ENCODE data around the gene TMEM200A. TPM values are rescaled to one million over a fixed set of nuclear protein-coding genes. Genes with fewer than 3 reads are reported as not detected.

TMEM200A gene
- total RNA-seq, 1 experiment from 2014 or later = 22.9 TPM

GRCh38 chr6:130459316-130459715, 93.5 kb downstream of the TMEM200A start:
- Histone ChIP-seq H3K9ac (ENCODE audit: low read length) (no peak overlapping the region), H3K4me1 (ENCODE audit: control insufficient read depth in 1 of 2, insufficient read depth in 2 of 2, low read length in 2 of 2) (no peaks in the 10 kb centered on the region), H3K4me3 (replicated peaks in 1 of 2; ENCODE audit: low read depth in 1 of 2, low read length in 2 of 2) (no peak overlapping the region), H3K79me2 (ENCODE audit: insufficient read depth, low read length) (no peaks in the 10 kb centered on the region), H3K36me3 (ENCODE audit: control insufficient read depth in 1 of 2, insufficient read depth in 2 of 2, low read length in 2 of 2) (no peaks in the 10 kb centered on the region), H3K27ac (ENCODE audit: low read depth, low read length) (no peak overlapping the region), H4K20me1 (ENCODE audit: insufficient read depth) (no peaks in the 10 kb centered on the region), H2AFZ (ENCODE audit: low read depth, low read length, poor library complexity, severe bottlenecking) (no peak overlapping the region), H3K27me3 (ENCODE audit: insufficient read depth, low read length) (no peaks in the 10 kb centered on the region), H3K4me2 (ENCODE audit: low read length) (no peak overlapping the region), H3K9me3 (ENCODE audit: control insufficient read depth in 1 of 2, insufficient read depth in 1 of 2, low read depth in 1 of 2, low read length in 2 of 2) (no peaks in the 10 kb centered on the region), H3K9me2 (ENCODE audit: insufficient read depth) (no peaks in the 10 kb centered on the region)
- no peak for DNase-seq (ENCODE audit: low read depth, low spot score)
- POLR2A ChIA-PET = no interaction called here
- TF ChIP-seq POLR2AphosphoS5 (IDR thresholded peaks at IDR 0.05; ENCODE audit: low read depth, low read length) (no peak), ATF3 (IDR thresholded peaks at IDR 0.05) (no peak)
- intact Hi-C loops (cut with micrococcal nuclease) = no loop called here
- CTCF ChIA-PET = no interaction called here
- ATAC-seq = no peak
- RAD21 ChIA-PET (ENCODE audit: low non-redundant PET in 1 of 2, low total read pairs in 2 of 2, uncharacterized antibody in 2 of 2, unreplicated experiment in 2 of 2) = no interaction called here
- BruUV-seq (replicated peaks) = no TSS peak

DNA sequence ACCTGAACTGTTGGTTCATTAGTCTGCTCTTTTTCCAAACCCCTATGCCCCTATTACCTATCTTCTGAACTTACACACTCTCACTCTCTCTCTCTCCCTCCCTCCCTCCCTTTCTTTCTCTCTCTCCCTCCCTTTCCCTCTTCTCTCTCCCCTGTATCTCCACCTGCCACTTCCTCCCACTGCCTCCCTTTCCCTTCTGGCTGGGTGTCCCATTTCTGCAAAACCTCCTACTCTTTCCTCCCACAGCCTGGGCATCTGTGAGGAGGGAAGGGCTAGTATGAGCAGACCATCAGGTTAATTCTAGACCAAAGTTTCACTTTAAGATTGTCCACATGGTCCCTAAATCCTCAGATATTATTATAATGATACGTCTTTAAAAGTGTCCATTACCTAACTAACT, 95.1 kb downstream of the TMEM200A start:
- intact Hi-C loops (cut with micrococcal nuclease) = no loop called here
- ChIA-PET RAD21 (ENCODE audit: low non-redundant PET in 1 of 2, low total read pairs in 2 of 2, uncharacterized antibody in 2 of 2, unreplicated experiment in 2 of 2) (no interaction called here), POLR2A (no interaction called here), CTCF (no interaction called here)
- no peaks in the 10 kb centered on the region for H3K9me3 ChIP-seq (ENCODE audit: control insufficient read depth in 1 of 2, insufficient read depth in 1 of 2, low read depth in 1 of 2, low read length in 2 of 2)
- no peak overlapping the region for H2AFZ ChIP-seq (ENCODE audit: low read depth, low read length, poor library complexity, severe bottlenecking)
- H3K36me3 ChIP-seq (ENCODE audit: control insufficient read depth in 1 of 2, insufficient read depth in 2 of 2, low read length in 2 of 2) = no peaks in the 10 kb centered on the region
- H3K27ac ChIP-seq (ENCODE audit: low read depth, low read length) = no peak overlapping the region
- H3K27me3 ChIP-seq (ENCODE audit: insufficient read depth, low read length) = no peaks in the 10 kb centered on the region
- no peak overlapping the region for H3K4me3 ChIP-seq (replicated peaks in 1 of 2; ENCODE audit: low read depth in 1 of 2, low read length in 2 of 2)
- ATAC-seq (no peak), DNase-seq (ENCODE audit: low read depth, low spot score) (no peak)
- H3K79me2 ChIP-seq (ENCODE audit: insufficient read depth, low read length) = no peaks in the 10 kb centered on the region
- no peaks in the 10 kb centered on the region for H4K20me1 ChIP-seq (ENCODE audit: insufficient read depth)
- H3K9me2 ChIP-seq (ENCODE audit: insufficient read depth) = no peaks in the 10 kb centered on the region
- H3K9ac ChIP-seq (ENCODE audit: low read length) = no peak overlapping the region
- no TSS peak for BruUV-seq (replicated peaks)
- no peak overlapping the region for H3K4me2 ChIP-seq (ENCODE audit: low read length)
- H3K4me1 ChIP-seq (ENCODE audit: control insufficient read depth in 1 of 2, insufficient read depth in 2 of 2, low read length in 2 of 2) = no peaks in the 10 kb centered on the region
- TF ChIP-seq CEBPB (IDR thresholded peaks at IDR 0.05; ENCODE audit: low read depth) (no peak), EGR1 (IDR thresholded peaks at IDR 0.05; ENCODE audit: low read depth) (no peak), REST (IDR thresholded peaks at IDR 0.05; ENCODE audit: low read depth) (no peak), YY1 (IDR thresholded peaks at IDR 0.05; ENCODE audit: extremely low read depth, insufficient replicate concordance, low read depth, low read length) (no peak), FOSL1 (IDR thresholded peaks at IDR 0.05; ENCODE audit: low read depth) (no peak), ATF3 (IDR thresholded peaks at IDR 0.05) (no peak), ELF1 (IDR thresholded peaks at IDR 0.05; ENCODE audit: borderline replicate concordance, low read depth) (no peak), SIN3A (IDR thresholded peaks at IDR 0.05; ENCODE audit: low read depth) (no peak), EZH2 (IDR thresholded peaks at IDR 0.05) (no peak), ZBTB33 (IDR thresholded peaks at IDR 0.05; ENCODE audit: extremely low read depth, insufficient replicate concordance, low read length) (no peak)
- TF ChIP-seq, protein P1, sequence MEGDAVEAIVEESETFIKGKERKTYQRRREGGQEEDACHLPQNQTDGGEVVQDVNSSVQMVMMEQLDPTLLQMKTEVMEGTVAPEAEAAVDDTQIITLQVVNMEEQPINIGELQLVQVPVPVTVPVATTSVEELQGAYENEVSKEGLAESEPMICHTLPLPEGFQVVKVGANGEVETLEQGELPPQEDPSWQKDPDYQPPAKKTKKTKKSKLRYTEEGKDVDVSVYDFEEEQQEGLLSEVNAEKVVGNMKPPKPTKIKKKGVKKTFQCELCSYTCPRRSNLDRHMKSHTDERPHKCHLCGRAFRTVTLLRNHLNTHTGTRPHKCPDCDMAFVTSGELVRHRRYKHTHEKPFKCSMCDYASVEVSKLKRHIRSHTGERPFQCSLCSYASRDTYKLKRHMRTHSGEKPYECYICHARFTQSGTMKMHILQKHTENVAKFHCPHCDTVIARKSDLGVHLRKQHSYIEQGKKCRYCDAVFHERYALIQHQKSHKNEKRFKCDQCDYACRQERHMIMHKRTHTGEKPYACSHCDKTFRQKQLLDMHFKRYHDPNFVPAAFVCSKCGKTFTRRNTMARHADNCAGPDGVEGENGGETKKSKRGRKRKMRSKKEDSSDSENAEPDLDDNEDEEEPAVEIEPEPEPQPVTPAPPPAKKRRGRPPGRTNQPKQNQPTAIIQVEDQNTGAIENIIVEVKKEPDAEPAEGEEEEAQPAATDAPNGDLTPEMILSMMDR (IDR thresholded peaks at IDR 0.05 in 2 of 3, conservative IDR thresholded peaks at IDR 0.05 in 1 of 3; ENCODE audit: borderline replicate concordance in 1 of 3, insufficient read depth in 1 of 3, low read depth in 2 of 3, low read length in 2 of 3) = no peak
